ENCODE data around the gene TIMM44. TPM values are rescaled to one million over a fixed set of nuclear protein-coding genes. Genes with fewer than 3 reads are reported as not detected.

Gene TIMM44
- total RNA-seq, 3 donors from 2014 or later: 55.5 to 80.4 (median 63.4) TPM

- no peak for TF ChIP-seq CTCF (IDR thresholded peaks at IDR 0.05)
- intact Hi-C loops (cut with DNase I, micrococcal nuclease): loop anchor here in 1 of 2 donors (10.0 kb wide), 1 partner anchor 50 kb away; no protein-coding TSS in a partner anchor
- Histone ChIP-seq H3K4me1 (ENCODE audit: low read depth) (peaks cover 21% of the 10 kb centered on the region), H3K36me3 (ENCODE audit: low read depth) (peaks cover 6% of the 10 kb centered on the region), H3K4me3 (peak overlapping the region; percentile 54), H3K9me3 (no peaks in the 10 kb centered on the region)
- ATAC-seq (peak; percentile 69), DNase-seq (peak; percentile 62 to 87 (median 79))
Observed at GRCh38 chr19:7904074-7905020, 39.1 kb downstream of the TIMM44 start.

GRCh38 chr19:7903244-7904073 lies 40.0 kb downstream of the TIMM44 start, which contains the start of gene MAP2K7:
MAP2K7 (plus strand) TSS chr19:7903877; CDS start chr19:7903945, 68 bp downstream.
- ATAC-seq (peak; percentile 94), DNase-seq (peak; percentile 100)
- H3K36me3 ChIP-seq (ENCODE audit: low read depth): peaks cover 6% of the 10 kb centered on the region
- peak; percentile 63 for TF ChIP-seq CTCF (IDR thresholded peaks at IDR 0.05)
- H3K9me3 ChIP-seq: no peaks in the 10 kb centered on the region
- peak within 1 kb of the TSS; percentile 54 for H3K4me3 ChIP-seq
- peaks cover 21% of the 10 kb centered on the region for H3K4me1 ChIP-seq (ENCODE audit: low read depth)
- intact Hi-C loops (cut with DNase I, micrococcal nuclease): loop anchor here in 1 of 2 donors (10.0 kb wide), 1 partner anchor 49 kb away; no protein-coding TSS in a partner anchor

- no peak for TF ChIP-seq CTCF (IDR thresholded peaks at IDR 0.05)
- DNase-seq: no peak
- Histone ChIP-seq H3K4me3 (peak overlapping the region; percentile 54), H3K9me3 (no peaks in the 10 kb centered on the region), H3K36me3 (ENCODE audit: low read depth) (peaks cover 6% of the 10 kb centered on the region), H3K4me1 (ENCODE audit: low read depth) (peaks cover 21% of the 10 kb centered on the region)
- ATAC-seq: no peak
- intact Hi-C loops (cut with DNase I, micrococcal nuclease): loop anchor here in 1 of 2 donors (10.0 kb wide), 1 partner anchor 48 kb away; no protein-coding TSS in a partner anchor
Observed at GRCh38 chr19:7902796-7903243, 40.6 kb downstream of the TIMM44 start.

DNA sequence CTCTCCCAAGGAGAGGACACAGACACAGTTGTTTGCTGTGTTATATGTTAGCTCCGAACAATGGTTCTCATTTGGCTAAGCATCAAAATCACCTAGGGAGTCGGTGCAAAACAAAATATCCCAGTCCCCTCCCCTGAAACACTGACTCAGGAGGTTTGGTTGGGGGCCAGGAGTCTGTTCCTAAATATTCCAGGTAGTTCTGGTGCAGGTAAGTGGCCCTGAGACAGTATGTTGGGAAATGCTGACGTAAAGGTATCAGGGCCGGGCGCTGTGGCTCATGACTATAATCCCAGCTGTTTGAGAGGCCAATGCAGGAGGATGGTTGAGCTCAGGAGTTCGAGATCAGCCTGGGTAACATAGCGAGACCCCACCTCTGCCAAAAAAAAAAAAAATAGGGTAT lies 42.1 kb downstream of the TIMM44 start:
- intact Hi-C loops (cut with DNase I, micrococcal nuclease): loop anchor here in 1 of 2 donors (10.0 kb wide), 1 partner anchor 47 kb away; no protein-coding TSS in a partner anchor
- DNase-seq: no peak
- H3K4me3 ChIP-seq: no peak overlapping the region
- no peaks in the 10 kb centered on the region for H3K9me3 ChIP-seq
- peaks cover 6% of the 10 kb centered on the region for H3K36me3 ChIP-seq (ENCODE audit: low read depth)
- no peak for TF ChIP-seq CTCF (IDR thresholded peaks at IDR 0.05)
- peaks cover 21% of the 10 kb centered on the region for H3K4me1 ChIP-seq (ENCODE audit: low read depth)
- no peak for ATAC-seq

DNA sequence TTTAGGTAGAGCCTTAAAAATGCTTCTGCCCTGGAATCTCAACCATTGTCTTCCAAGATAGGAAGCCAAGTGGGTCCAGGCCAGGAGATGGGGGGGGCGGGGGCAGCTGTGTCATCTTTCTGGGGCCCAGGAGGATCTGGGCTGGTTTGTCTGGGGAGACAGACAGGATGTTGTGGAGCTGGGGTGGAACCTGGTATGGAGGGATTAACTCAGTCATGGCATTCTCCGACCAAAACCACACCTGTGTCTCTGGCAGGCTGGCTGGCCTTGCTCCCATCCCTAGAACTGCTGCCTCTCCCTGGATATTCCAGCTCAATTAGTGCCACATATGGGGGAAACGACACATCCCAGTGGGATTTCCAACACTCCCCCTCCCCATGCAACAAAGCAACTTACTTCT lies 42.5 kb downstream of the TIMM44 start:
- Histone ChIP-seq H3K4me1 (ENCODE audit: low read depth) (peaks cover 21% of the 10 kb centered on the region), H3K9me3 (no peaks in the 10 kb centered on the region), H3K36me3 (ENCODE audit: low read depth) (peaks cover 6% of the 10 kb centered on the region), H3K4me3 (no peak overlapping the region)
- DNase-seq: no peak
- TF ChIP-seq CTCF (IDR thresholded peaks at IDR 0.05): no peak
- intact Hi-C loops (cut with DNase I, micrococcal nuclease): loop anchor here in 1 of 2 donors (10.0 kb wide), 1 partner anchor 46 kb away; no protein-coding TSS in a partner anchor
- ATAC-seq: no peak

Data from mucosa of descending colon (tissue), 3 donors.